GM04503 (cell line): ENCODE data around the gene DERL3.

ENCODE experiments used
- DNase-seq: peaks from one replicate; pipeline ENCODE4 v3.0.0-alpha.2; 2012; ENCODE audit warnings: low read depth

The DERL3 gene

DNA sequence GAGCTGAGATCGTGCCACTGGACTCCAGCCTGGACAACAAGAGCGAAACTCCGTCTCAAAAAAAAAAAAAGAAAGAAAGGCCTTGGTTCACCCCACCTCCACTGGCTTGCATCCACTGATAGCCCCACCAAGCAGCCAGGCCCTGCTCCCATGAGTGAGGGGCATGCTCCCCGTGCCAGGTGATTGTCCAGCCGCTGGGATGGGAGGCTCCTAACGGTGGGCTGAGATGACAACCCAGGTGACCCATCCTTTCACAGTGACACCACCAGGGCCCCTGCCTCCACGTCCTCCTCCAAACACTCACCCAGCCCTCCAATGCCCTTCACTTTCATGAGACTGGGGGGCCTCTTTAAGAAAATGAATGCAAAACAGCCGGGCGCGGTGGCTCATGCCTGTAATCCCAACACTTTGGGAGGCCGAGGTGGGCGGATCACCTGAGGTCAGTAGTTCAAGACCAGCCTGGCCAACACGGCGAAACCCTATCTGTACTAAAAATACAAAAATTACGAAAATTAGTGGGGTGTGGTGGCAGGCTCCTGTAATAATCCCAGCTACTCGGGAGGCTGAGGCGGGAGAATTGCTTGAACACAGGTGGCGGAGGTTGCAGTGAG is 8.6 kb upstream of the DERL3 start:
- no peak for DNase-seq

DNA sequence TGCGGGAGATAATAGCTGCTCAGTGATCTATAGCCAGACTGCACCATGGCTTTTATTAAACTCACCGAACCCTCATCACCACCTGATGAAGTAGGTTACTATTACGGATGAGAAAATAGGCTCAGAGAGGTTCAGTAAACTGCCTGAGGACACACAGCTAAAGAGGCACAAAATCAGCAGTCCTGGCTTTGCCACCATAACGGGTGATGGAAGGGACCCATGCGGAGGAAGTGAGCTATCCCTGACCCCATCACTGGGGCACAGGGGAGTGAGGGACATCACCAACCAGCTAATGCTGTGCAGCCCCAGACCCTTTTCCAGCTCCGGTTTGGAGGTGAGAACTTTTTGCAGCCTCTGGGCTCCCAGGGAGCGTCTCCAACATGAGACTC is 7.3 kb upstream of the DERL3 start:
- DNase-seq = no peak

DNA sequence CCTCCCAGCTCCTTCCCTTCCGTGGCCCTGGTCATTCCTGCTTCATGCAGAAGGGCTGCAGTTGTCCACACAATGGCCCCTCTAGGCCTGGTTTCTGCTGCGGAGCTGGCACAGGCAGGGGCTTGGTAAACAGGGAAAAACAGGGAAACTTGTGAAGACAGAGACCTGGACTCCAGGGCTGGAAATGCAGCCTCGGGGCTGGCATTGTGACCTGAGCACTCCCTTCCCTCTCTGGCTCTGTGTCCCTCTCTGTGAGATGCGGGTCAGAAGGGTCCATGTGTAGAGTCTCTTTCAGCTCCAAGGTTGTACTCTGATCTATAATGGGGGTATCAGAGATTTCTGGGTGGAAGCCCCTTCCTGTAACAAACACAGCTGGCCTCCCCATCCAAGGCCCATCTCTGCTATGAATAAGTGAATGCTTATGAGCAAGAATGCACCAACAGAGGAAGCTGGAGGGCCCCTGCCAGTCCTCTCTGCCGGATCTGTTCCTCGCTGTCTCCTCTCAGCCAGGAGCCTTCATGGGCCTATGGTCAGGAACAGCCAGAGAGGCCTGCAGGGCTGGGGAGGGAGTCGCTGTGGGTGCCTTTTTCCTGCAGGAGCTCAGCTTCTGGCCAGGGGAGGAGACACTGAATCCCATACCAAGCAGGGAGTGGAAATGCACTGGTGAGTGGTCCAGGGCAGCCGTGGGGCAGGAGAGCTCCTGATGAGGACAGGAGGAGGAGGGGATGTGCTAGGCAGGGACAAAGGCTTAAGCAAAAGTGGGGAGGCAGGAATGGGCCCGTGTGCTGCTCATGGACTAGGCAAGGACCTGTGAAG is 6.7 kb upstream of the DERL3 start:
- no peak for DNase-seq

DNA sequence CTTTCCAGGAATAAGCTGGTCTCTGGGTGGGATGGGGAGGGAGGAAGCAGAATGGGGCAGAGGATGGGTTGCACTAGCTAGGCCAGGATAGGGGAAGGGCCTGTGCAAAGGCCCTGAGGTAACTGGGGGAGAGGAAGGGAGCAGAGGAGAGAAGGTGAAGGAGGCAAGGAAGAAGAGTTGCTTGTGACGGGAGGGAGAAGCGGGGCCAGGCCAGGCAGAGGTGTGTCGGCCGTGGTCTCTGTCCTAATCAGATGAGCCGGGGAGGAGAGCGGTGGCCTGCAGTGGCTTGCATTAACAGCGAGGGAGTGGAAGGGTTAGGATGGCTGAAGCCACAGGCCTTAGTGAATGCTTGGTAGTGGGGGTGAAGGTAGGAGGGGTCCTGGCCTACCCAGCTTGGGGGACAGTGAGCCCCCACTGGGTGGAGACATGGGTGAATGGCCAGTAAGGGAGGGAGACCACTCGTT is 6.0 kb upstream of the DERL3 start:
- no peak for DNase-seq

DNA sequence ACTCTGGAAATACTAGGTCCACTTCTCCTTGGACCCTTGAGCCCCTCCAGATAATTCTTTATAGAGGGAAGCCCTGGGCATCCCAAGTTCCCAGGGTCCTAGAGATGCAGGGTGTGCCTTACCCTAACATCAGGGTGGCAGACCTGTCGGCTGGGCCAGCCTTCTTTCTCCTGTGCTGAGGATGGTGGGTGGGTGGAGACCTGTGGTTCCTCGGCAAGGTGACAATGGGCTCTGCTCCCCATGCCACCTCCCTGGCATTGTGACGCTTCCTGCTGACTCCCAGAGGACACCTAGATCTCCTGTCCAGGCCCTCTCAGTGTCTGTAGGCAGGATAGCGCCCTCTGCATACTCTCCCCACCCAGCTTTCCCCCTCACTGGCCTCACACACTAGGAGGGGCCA is 3.8 kb upstream of the DERL3 start:
- no peak for DNase-seq

DNA sequence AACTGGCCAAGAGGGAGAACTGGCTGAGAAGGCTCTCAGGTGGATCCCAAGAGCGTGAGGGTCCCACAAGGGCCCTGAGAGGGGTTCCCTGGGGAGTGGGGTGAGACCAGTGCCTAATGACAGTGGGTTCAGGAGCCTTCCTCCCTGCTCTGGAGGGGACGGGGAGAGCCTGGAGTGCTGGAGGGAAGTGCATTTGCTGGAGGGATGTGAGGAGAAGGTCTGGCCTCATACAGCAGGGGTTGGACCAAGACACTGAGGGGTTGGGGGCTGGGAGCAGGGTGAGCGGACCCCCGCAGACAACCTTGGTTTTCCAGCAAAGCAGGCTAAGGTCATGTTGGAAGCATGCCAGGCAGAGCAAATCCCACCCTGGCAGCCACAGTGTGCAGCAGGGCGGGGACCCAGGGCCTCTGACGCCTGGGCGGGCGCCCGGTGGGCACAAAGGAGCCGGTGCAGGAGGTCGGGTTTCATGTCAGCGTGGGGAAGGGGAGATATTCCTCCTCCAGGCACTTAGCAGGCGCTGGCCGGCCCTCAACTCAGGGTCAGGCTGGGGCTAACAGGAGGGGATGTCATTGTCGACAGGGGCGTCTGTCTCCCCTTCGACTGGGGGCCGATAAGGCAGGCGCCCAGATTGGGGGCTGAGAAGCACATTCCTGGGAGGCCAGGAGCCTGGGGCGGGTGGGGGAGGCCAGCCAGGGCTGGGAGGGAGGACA is 3.1 kb upstream of the DERL3 start:
- no peak for DNase-seq

DNA sequence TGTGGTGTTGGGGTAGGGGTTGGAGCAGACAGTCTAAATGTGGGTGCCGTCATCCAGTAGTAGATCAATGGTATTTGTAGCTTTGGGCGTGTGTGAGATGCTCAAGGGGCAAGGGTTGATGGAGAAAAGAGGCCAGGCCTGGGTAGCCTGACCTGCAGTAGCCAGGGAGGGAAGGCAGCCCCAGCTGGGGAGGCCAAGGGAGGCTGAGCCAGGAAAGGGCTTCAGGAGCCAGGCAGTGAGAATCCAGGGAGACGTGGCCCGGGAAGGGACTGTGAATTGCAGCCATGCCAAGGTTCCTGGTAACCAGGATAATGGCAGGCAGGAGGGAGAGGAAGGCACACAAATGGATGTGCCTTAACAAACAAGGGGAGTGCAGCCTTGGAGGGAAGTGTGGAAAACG is 2.5 kb upstream of the DERL3 start:
- DNase-seq = no peak

DNA sequence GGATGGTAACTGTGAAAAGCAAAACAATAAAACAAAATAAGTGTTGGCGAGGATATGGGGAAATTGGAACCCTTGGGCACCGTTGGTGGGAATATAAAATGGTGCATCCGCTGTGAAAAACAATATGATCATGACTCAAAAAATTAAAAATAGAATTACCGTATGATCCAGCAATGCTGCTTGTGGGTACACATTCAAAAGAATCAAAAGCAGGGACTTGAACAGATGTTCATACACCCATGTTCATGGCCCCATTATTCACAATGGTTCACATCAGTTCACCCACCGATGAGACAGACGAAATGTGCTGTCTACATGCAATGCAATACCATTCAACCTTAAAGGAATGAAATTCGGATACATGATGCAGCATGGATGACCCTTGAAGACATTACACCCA is 1.2 kb upstream of the DERL3 start:
- DNase-seq = no peak

DNA sequence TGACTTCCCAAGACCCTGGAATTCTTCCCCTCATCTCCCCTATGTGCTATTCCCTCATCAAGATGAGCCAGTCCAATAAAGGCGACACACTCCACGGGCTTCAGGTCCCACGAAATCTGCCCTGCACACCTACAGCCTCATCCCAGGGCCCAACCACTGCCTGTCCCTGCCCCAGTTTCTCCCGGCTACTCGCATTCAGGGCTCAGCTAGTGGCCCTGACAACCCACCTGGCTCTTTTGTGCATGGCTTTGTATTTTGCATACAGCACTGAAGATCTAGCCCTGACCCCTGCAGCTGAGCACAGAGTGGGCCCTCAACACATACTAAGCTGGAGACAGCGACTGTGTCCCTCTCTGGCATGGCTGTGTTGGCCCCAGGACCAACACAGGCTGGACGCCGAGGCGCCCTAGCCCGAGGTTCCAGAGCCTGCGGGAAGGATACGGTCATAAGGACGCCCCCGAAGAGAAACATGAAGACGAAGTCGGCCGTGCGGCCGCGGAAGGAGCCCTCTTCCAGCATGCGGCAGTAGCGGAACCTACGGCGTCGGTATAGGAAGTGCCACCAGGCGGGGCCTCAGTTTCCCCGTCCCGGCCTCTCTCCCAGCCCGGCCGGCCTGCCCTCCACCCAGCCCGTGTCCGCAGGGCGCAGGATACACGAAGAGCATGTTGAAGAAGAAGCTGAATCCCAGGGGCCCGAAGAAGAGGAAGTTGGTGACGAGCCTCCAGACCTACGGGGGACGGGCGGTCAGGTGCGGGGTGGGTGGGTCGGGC is 710 bp downstream of the DERL3 start:
- DNase-seq = no peak

DNA sequence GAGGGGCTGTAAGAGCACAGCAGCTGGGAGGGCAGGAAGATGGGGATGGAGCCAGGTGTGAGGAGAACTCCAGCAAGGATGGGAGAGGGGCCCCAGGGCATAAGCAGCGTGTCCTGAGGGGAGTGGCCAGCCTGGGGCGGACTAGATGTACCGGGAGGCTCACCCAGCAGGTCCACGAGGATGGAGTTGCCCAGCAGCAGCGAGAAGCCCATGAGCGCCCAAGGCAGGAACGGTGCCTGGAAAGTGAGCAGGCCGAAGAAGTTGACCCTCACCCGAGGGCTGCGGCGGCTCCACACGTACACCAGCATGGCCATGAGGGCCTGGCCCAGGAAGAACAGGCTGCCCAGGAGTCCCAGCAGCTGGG is 1.3 kb downstream of the DERL3 start:
- no peak for DNase-seq

DNA sequence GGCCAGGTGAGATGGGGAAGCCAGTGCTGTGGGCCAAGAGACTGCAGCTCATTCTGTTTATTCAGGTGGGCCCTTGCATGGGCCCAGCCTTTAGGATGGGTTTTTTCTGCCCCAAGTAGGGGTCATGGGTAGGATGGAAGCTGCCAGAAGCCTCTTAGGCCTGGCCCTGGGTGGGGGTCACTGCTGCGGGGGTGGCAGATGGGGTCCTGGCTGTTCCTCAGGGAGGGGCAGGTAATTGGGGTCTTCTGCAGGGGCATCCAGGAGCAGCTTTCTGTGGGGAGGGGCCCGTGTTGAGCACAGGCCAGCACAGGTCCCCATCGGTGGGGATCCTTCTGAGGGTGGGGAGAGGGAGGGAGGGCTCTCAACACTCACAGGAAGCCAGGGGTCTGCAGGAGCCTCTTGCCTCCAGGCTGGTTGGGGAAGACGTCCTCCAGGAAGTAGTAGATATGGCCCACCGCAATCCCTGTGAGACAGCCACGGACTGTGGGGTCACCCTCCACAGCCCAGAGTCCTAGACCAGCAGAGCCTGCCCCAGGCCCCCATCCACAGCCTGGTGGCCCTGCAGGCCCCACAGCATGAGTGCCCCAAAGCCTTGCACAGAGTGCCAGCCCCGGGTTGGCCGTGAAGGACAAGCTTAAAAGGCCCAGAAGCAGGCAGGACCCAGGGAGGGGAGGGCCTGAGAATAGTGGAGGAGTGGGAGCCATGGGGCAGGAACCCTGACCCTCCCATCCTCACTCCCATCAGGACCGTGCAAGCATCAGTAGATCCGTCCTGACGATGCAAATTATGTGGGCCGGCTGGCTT is 1.9 kb downstream of the DERL3 start:
- DNase-seq = no peak

DNA sequence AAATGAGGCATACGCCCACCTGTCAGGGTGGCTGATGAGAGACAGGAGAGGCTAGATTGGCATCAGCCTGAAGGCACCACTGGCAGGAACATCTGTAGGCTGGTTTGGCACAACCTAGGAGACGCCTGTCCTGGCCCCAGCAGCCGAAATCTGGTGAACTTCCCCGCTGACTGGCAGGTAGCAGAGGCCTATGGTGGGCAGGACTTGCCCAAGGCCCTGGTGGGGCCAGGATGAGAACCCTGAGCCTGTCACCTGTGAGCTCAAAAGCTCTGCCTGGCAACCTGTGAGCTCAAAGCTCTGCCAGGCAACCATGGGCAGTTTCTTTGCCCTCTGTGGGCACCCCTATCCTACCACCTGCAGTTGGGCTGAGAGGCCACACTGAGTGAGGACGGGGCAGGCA is 2.5 kb downstream of the DERL3 start:
- DNase-seq = no peak

DNA sequence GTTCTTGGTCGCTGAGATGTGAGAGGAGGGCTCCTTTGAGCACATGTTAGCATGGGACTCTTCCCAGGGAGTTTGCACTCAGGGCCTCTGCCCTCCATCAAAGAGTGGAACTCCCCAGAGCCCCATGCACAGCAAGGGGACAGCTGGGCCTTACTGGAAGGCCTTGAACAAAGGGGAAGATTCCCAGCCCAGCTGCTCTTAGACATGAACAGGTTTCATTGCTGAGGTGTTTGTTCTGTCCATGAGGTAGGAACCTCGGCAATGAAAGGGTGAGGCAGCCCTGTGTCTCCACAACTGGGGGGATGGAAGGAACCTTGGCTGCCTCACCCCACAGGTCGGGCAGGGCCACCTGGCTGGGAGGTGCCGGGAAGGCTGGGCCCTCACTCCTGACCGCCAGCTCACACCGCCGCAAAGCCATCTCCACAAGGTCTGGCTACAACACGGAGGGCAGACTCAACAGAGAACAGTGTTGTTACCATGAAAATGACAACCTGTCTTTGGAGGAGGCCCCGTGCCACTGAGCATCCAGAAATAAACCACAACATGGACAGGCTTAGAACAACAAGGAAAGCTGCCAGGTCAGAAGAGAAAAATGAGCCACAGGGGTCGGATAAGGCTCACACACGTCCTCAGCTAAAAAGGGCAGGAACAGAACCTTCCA is 3.2 kb downstream of the DERL3 start:
- no peak for DNase-seq

DNA sequence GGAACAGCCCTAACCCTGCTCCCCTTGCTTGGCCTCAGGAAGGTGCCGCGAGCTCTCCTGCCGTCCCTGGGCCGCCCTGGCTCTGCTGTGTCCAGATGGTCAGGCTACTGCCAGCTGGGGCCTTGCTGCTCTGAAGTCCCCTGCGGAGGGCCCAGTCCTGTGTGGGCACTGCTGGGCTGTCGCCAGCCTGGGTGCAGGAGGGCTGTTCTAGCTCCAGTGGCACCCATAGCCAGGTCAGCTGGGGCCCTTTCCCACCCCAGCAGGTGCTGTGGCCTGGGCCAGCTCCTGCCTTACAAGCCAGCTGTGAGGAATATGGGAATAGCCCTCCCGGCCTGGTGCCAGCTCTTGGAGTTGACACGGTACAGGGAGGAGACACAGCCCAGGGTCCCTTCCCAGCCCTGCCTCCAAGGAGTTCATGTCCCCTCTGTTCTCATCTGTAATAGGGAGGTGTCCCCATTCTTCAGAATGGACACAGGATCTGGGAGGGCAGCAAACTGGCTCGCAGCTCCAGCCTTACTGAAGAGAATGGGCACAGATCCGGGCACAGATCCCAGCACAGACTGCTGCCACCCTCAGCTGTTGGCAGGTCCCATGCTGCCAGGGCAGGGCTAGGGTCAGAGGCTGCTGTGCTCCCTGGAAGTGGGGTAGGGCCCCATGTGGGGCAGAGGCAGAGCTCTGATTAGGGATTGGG is 3.9 kb downstream of the DERL3 start:
- no peak for DNase-seq

DNA sequence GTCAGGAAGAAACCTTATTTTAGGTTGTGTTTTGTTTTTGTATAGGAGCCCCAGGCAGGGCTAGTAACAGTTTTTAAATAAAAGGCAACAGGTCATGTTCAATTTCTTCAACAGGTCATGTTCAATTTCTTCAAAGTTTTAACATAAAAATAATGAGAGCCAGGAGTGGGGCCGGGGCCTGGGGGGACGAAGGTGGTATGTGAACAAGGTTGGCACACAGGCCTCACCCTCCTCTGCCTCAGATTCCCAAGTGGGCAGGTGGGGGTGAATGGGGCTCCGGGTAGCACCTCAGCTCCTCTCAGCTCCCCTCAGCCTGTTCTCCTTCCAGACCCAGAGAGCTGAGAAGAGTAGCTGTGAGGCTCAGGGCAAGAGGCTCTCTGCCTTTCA is 4.4 kb downstream of the DERL3 start:
- no peak for DNase-seq

DNA sequence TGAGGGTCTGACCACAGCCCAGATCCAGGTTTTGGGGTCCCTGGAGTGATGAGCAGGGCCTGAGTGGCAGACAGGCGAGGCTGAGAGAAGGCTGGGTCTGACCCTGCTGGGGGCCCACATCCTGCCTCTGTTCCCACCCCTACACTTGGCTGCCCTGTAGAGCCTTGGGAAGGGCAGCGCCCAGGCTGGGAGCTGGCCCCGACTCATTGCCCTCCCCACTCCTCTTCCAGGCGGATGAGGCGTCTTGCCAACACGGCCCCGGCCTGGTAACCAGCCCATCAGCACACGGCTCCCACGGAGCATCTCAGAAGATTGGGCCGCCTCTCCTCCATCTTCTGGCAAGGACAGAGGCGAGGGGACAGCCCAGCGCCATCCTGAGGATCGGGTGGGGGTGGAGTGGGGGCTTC is 4.9 kb downstream of the DERL3 start:
- DNase-seq = no peak

DNA sequence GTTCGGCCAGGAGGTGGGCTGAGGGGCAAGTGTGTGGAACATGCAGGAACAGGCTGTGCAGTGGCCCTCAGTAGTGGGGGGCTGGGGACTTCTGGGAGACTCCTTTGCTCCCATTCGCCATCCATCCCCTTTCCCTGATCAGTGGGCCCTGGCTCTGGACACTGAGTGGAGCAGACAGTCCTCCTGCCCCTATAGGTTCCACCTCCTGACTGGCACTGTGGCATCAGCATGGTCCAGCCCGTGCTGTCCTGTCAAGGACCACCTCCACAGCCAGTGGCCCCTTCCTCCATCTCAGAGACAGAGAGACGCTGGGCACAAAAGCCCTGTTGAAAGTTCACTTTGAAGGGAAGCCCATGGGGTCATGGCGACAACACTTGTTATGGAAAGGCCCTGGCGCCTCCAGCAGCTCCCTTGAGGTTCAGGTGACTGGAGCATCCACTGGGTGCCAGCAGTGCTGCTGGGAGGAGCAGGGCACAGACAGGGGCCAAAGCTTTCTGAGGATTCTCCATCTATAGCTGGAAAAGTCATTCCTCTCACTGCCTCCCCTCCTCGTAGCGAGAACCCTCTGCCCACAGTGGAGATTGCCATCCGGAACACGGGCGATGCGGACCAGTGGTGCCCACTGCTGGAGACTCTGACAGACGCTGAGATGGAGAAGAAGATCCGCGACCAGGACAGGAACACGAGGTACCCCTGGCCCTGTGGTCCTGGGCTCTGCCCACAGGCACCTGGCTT is 5.6 kb downstream of the DERL3 start:
- DNase-seq = no peak

DNA sequence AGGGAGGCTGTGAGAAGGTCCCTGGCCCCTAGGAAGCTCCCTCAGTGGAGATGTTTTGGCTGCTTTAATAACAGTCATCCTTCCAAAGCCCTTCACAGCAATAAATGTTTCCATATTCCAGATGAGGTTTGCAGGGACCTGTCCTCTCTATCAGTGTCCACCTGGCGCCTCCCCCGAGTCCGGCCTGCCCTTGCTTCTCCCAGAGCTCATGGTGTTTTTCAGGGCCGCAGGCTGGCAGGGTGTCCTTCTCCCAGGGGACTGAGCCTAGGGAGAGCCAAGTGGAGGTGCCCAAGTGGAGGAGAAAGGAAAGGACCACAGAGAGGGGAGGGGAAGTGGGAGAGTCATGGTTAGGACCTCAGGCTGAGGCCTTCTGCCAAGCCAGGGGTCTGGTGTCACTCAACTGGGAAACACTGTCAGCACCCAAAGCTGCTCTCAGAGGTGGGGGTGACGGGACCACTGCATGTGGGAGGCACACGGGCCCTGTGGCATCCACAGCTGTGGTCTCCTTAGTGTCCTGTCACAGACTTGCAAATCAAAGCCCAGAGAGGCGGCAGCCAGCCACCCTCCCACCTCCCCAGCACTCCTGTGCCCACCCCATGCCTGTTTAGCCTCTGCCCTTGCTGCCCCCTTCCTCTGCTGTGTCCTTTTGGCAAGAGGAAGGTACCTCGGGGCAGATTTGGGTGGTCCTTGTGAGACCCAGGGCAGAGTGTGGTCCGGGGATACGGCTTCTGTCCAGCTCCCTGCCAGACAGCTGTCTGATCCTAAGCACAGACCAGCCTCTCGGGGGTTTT is 6.4 kb downstream of the DERL3 start:
- DNase-seq = no peak

DNA sequence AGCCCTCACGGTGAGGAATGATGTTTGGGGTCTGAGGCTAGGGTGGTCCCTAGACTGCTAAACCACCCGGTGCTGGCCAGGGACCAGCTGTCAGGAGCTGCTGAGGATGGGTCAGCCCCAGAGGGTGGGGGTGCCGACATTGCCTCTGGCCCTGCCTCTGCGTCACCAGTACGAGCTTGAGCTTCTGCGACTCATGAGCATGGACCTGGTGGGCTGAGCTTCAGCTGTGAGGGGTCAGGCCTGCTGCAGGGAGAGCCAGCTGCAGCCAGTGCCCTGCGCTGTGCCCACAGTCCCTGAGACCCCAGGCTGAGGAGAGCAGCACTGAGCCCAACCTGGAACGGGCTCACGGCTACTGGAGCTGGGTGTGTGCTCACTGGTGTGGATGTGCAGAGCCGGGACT is 7.0 kb downstream of the DERL3 start:
- no peak for DNase-seq
